ENCODE data around the gene FBXW7. TPM values are rescaled to one million over a fixed set of nuclear protein-coding genes. Genes with fewer than 3 reads are reported as not detected.

FBXW7 gene
- total and polyA plus RNA-seq, 7 donors = 3.7 to 122 (median 74.9) TPM

- DNase-seq = no peak
- Histone ChIP-seq H3K4me1 (peaks cover 0 to 17% (median 3%) of the 10 kb centered on the region in 4 donors), H3K27me3 (no peaks in the 10 kb centered on the region), H3K9me3 (no peaks in the 10 kb centered on the region), H3K27ac (no peak overlapping the region), H3K4me3 (no peak overlapping the region), H3K36me3 (no peaks in the 10 kb centered on the region)
- WGBS, 2 donors = 90 to 95% methylated on average over 9 of the region's 9 CpGs
- intact Hi-C loops (cut with DNase I) = no loop called here
- TF ChIP-seq EP300 (IDR thresholded peaks at IDR 0.05) (no peak), POLR2A (IDR thresholded peaks at IDR 0.05) (no peak), POLR2AphosphoS5 (IDR thresholded peaks at IDR 0.05) (no peak)
- TF ChIP-seq, protein P1, sequence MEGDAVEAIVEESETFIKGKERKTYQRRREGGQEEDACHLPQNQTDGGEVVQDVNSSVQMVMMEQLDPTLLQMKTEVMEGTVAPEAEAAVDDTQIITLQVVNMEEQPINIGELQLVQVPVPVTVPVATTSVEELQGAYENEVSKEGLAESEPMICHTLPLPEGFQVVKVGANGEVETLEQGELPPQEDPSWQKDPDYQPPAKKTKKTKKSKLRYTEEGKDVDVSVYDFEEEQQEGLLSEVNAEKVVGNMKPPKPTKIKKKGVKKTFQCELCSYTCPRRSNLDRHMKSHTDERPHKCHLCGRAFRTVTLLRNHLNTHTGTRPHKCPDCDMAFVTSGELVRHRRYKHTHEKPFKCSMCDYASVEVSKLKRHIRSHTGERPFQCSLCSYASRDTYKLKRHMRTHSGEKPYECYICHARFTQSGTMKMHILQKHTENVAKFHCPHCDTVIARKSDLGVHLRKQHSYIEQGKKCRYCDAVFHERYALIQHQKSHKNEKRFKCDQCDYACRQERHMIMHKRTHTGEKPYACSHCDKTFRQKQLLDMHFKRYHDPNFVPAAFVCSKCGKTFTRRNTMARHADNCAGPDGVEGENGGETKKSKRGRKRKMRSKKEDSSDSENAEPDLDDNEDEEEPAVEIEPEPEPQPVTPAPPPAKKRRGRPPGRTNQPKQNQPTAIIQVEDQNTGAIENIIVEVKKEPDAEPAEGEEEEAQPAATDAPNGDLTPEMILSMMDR (IDR thresholded peaks at IDR 0.05) = no peak
Measured at GRCh38 chr4:152359208-152360044, 176.5 kb downstream of the FBXW7 start.

DNA sequence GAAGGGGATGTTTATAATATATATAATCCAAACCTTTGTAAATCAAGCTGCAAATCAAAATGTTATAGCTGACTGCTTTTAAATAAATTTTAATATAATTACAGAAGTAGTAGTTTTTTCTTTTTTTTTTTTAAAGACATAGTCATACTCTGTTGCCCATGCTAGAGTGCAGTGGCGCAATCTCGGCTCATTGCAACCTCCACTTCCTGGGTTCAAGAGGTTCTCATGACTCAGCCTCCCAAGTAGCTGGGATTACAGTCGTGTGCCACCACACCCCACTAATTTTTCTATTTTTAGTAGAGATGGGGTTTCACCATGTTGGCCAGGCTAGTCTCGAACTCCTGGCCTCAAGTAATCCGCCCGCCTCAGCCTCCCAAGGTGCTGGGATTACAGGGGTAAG lies 178.7 kb downstream of the FBXW7 start:
- Histone ChIP-seq H3K27ac (no peak overlapping the region), H3K9me3 (no peaks in the 10 kb centered on the region), H3K27me3 (no peaks in the 10 kb centered on the region), H3K36me3 (no peaks in the 10 kb centered on the region), H3K4me1 (peaks cover 0 to 9% (median under 1%) of the 10 kb centered on the region in 4 donors), H3K4me3 (no peak overlapping the region)
- intact Hi-C loops (cut with DNase I) = no loop called here
- WGBS, 2 donors = 81 to 85% methylated on average over 6 of the region's 6 CpGs
- TF ChIP-seq EP300 (IDR thresholded peaks at IDR 0.05) = no peak
- TF ChIP-seq POLR2AphosphoS5 (IDR thresholded peaks at IDR 0.05) = no peak
- TF ChIP-seq POLR2A (IDR thresholded peaks at IDR 0.05) = no peak
- TF ChIP-seq, protein P1 (IDR thresholded peaks at IDR 0.05) = no peak
- DNase-seq = no peak

DNA sequence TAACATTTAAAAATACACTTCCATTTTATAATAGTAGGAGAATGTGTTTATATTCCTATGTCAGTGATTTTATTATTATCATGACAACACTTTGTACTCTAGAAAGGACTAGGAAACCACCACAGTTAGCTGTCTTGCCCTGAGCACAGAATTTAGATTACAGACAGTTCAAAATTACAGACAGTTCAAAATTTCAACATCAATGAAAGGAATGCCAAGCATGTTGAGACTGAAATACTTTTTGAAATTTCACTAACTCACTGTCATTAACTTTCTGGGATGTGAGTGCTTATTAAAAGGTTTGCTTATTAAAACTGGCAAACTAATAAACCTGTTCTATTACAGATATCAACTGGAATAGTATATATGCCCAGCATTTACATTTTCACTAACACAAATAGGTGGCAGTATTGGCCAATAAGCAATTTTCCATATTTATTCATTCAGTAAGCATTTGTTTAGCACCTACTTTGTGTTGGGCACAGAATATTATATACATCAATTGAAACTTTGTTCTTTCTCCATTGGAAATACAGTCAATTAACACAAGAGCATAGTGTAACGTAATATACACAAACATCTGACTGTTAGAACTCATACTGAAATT lies 179.4 kb downstream of the FBXW7 start:
- Histone ChIP-seq H3K36me3 (no peaks in the 10 kb centered on the region), H3K4me1 (peaks cover 0 to 14% (median 4%) of the 10 kb centered on the region in 4 donors), H3K4me3 (no peak overlapping the region), H3K9me3 (no peaks in the 10 kb centered on the region), H3K27me3 (no peaks in the 10 kb centered on the region), H3K27ac (peak overlapping the region in 1 of 4 donors; percentile 4)
- intact Hi-C loops (cut with DNase I) = no loop called here
- 94 to 98% methylated on average over 1 of the region's 1 CpG for WGBS, 2 donors
- DNase-seq = no peak
- TF ChIP-seq POLR2A (IDR thresholded peaks at IDR 0.05) = no peak
- TF ChIP-seq, protein P1 (IDR thresholded peaks at IDR 0.05) = no peak

- Histone ChIP-seq H3K27ac (peak overlapping the region; percentile 73 to 87 (median 78)), H3K4me1 (peaks cover 0 to 29% (median 13%) of the 10 kb centered on the region in 4 donors), H3K9me3 (no peaks in the 10 kb centered on the region), H3K4me3 (peak overlapping the region; percentile 25 to 54 (median 46)), H3K27me3 (no peaks in the 10 kb centered on the region), H3K36me3 (no peaks in the 10 kb centered on the region)
- intact Hi-C loops (cut with DNase I) = no loop called here
- peak; percentile 85 for DNase-seq
- WGBS, 2 donors = 40 to 80% methylated on average over 11 of the region's 11 CpGs
- TF ChIP-seq, protein P1 (IDR thresholded peaks at IDR 0.05) = no peak
- TF ChIP-seq POLR2AphosphoS5 (IDR thresholded peaks at IDR 0.05) (peak; percentile 59 to 89 (median 78)), POLR2A (IDR thresholded peaks at IDR 0.05) (peak; percentile 28 to 43), EP300 (IDR thresholded peaks at IDR 0.05) (no peak)
Measured at GRCh38 chr4:152352622-152353116, 183.2 kb downstream of the FBXW7 start.

Data from sigmoid colon (tissue), 7 donors.